SJSA1 (cell line): ENCODE data around the gene MORC2. TPM values are rescaled to one million over a fixed set of nuclear protein-coding genes. Genes with fewer than 3 reads are reported as not detected.

Experiments used
- DNase-seq, 2 experiments: peaks; one replicate each; pipeline ENCODE4 v3.0.0-alpha.2; 2015 to 2020; ENCODE audit warnings: low spot score in 2 of 2, low read depth in 1 of 2
- H3K27ac ChIP-seq: fragments of 250-450 bp; sonication (Bioruptor Pico); 2 replicates; pipeline ENCODE4 v1.5.1; 2020; ENCODE audit warnings: mild to moderate bottlenecking, moderate library complexity
- H3K27me3 ChIP-seq: fragments of 250-450 bp; sonication (Bioruptor Pico); replicated peaks from 2 replicates; pipeline ENCODE4 v1.5.1; 2020; ENCODE audit warnings: mild to moderate bottlenecking, moderate library complexity
- H3K36me3 ChIP-seq: fragments of 250-450 bp; sonication (Bioruptor Pico); 2 replicates; pipeline ENCODE4 v1.5.1; 2020; ENCODE audit warnings: mild to moderate bottlenecking
- H3K4me1 ChIP-seq: fragments of 250-450 bp; sonication (Bioruptor Pico); replicated peaks from 2 replicates; pipeline ENCODE4 v1.6.1; 2021; ENCODE audit warnings: mild to moderate bottlenecking
- H3K4me3 ChIP-seq: fragments of 250-450 bp; sonication (Bioruptor Pico); 2 replicates; pipeline ENCODE4 v1.5.1; 2020; ENCODE audit warnings: mild to moderate bottlenecking
- H3K9me3 ChIP-seq: fragments of 250-450 bp; sonication (Bioruptor Pico); replicated peaks from 2 replicates; pipeline ENCODE4 v1.5.1; 2020; ENCODE audit warnings: mild to moderate bottlenecking
- total RNA-seq: library from RNA; depleted of rRNA; stranded (reverse); fragments of >200 nt; shearing (Covaris generic); gene quantifications from 2 replicates; pipeline ENCODE4 v1.2.3, GENCODE V29; 2014

The MORC2 gene
- total RNA-seq, 1 experiment from 2014 or later = 22.1 TPM

- no peaks in the 10 kb centered on the region for H3K4me1 ChIP-seq
- DNase-seq = no peak
- H3K9me3 ChIP-seq = no peaks in the 10 kb centered on the region; the same call in 1 of the 2 replicates
- peaks cover 58% of the 10 kb centered on the region for H3K36me3 ChIP-seq
- H3K27me3 ChIP-seq = no peaks in the 10 kb centered on the region
- H3K4me3 ChIP-seq = no peak overlapping the region
- no peak overlapping the region for H3K27ac ChIP-seq
Observed at GRCh38 chr22:30978304-30978962, 9.9 kb upstream of the MORC2 start.

GRCh38 chr22:30970356-30970746, 1.8 kb upstream of the MORC2 start:
- Histone ChIP-seq H3K4me1 (peaks cover 30% of the 10 kb centered on the region), H3K4me3 (peak overlapping the region; percentile 84), H3K27ac (no peak overlapping the region), H3K9me3 (no peaks in the 10 kb centered on the region), H3K27me3 (no peaks in the 10 kb centered on the region), H3K36me3 (peaks cover 90% of the 10 kb centered on the region)
- DNase-seq = no peak

DNA sequence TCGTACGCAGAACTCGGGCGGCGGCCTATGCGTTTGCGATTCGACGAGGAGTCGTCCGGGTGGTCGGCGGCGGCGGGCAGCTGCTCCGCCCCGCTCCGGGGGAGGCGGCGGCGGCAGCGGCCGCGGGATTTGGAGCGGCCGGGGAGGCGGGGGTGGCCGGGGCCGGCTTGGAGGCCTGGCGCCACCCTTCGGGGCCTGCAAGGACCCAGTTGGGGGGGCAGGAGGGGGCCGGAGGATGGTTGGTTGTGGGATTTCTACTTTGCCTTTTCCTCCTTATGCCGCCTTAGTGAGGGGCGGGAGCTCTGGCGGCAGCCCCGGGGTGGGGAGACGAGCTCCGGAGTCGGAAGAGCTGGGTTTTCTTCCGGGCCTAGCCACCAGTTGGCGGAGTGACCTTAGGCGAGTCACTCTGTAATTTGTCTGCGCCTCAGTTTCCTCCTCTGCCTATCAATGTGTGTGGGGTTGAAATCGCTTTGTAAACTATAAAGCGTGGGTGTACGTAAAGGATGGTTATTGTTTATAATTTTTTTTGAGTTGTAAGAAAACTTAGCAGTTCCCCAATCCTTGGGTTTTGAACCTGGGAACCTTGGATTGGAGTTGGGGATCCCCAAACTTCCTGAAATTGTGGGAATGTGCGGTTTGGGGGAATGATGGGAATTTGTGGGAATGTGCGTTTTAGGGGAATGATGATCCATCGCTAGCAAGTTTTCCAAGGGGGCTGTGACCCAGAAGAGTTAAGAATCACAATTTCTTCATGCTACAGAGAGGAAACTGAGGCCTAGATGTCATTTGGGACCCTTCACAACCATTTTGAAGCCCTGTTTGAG, 1.2 kb upstream of the MORC2 start:
- DNase-seq = peak in 1 of 2 experiments; percentile 49
- peaks cover 85% of the 10 kb centered on the region for H3K36me3 ChIP-seq
- peak overlapping the region; percentile 84 for H3K4me3 ChIP-seq
- no peaks in the 10 kb centered on the region for H3K9me3 ChIP-seq
- H3K27me3 ChIP-seq = no peaks in the 10 kb centered on the region
- H3K4me1 ChIP-seq = peaks cover 32% of the 10 kb centered on the region
- H3K27ac ChIP-seq = peak overlapping the region; percentile 93

GRCh38 chr22:30968924-30969531, 454 bp upstream of the MORC2 start, which contains the start of gene TUG1:
Gene TUG1, plus strand, starts transcription at chr22:30969265.
- peak; percentile 98 for DNase-seq
- peak within 1 kb of the TSS; percentile 84 for H3K4me3 ChIP-seq
- H3K9me3 ChIP-seq = no peaks in the 10 kb centered on the region
- H3K27me3 ChIP-seq = no peaks in the 10 kb centered on the region
- H3K36me3 ChIP-seq = peaks cover 80% of the 10 kb centered on the region
- H3K4me1 ChIP-seq = peaks cover 35% of the 10 kb centered on the region
- H3K27ac ChIP-seq = peak within 1 kb of the TSS; percentile 93

DNA sequence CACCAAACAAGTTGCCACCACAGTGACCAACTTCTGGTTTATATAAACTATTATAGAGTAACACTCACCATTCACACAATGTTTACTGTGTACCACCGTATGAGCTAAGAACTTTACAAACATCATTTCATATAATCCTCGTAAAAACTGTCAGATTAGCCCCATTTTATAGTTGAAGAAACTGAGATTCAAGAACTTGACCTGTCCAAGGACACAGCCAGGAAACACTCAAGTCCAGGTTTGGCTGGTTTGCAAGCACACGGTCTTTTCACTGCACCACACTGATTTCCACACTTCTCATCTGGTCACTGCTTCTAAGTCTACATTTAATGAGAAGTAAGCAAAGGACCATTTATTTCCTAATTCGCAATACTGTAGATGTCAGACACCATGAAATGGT, 3.7 kb downstream of the MORC2 start:
- Histone ChIP-seq H3K27me3 (no peaks in the 10 kb centered on the region), H3K4me3 (no peak overlapping the region), H3K36me3 (peaks cover 41% of the 10 kb centered on the region), H3K9me3 (no peaks in the 10 kb centered on the region), H3K4me1 (peaks cover 16% of the 10 kb centered on the region), H3K27ac (no peak overlapping the region)
- no peak for DNase-seq

DNA sequence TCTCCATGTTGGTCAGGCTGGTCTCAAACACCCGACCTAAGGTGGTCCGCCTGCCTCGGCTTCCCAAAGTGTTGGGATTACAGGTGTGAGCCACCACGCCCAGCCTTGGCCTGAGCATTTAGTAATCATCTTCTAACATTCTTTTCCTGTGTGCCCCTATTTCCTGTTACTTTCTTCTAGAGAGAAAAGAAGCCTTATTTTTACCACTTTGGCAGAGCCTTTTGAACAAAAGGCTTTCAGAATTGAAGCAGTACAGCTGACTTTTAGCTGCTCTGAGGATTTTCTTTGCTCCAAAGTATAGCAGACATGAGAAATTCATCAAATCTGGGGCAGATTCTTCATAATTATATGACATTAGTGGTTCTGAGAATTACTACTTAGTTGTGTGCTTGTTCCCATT, 13.4 kb downstream of the MORC2 start:
- Histone ChIP-seq H3K4me3 (no peak overlapping the region), H3K36me3 (peaks cover 75% of the 10 kb centered on the region), H3K27ac (no peak overlapping the region), H3K4me1 (no peaks in the 10 kb centered on the region), H3K9me3 (no peaks in the 10 kb centered on the region), H3K27me3 (no peaks in the 10 kb centered on the region)
- DNase-seq = no peak

GRCh38 chr22:30953206-30953605, 15.4 kb downstream of the MORC2 start:
- DNase-seq = no peak
- Histone ChIP-seq H3K27me3 (no peaks in the 10 kb centered on the region), H3K27ac (no peak overlapping the region), H3K4me3 (no peak overlapping the region), H3K9me3 (no peaks in the 10 kb centered on the region), H3K4me1 (no peaks in the 10 kb centered on the region), H3K36me3 (peaks cover 82% of the 10 kb centered on the region)

GRCh38 chr22:30949934-30950660, 18.5 kb downstream of the MORC2 start:
- Histone ChIP-seq H3K9me3 (no peaks in the 10 kb centered on the region), H3K27ac (no peak overlapping the region), H3K4me1 (no peaks in the 10 kb centered on the region), H3K36me3 (peaks cover 93% of the 10 kb centered on the region), H3K4me3 (no peak overlapping the region), H3K27me3 (no peaks in the 10 kb centered on the region)
- no peak for DNase-seq

- DNase-seq = no peak
- Histone ChIP-seq H3K27ac (no peak overlapping the region), H3K4me1 (no peaks in the 10 kb centered on the region), H3K36me3 (peaks cover 95% of the 10 kb centered on the region), H3K9me3 (no peaks in the 10 kb centered on the region), H3K4me3 (no peak overlapping the region), H3K27me3 (no peaks in the 10 kb centered on the region)
Observed at GRCh38 chr22:30948930-30949342, 19.6 kb downstream of the MORC2 start.

- Histone ChIP-seq H3K9me3 (no peaks in the 10 kb centered on the region), H3K36me3 (peaks cover 94% of the 10 kb centered on the region), H3K4me3 (no peak overlapping the region), H3K27me3 (no peaks in the 10 kb centered on the region), H3K4me1 (no peaks in the 10 kb centered on the region), H3K27ac (no peak overlapping the region)
- DNase-seq = no peak
Observed at GRCh38 chr22:30947816-30948454, 20.6 kb downstream of the MORC2 start.

GRCh38 chr22:30947173-30947815, 21.3 kb downstream of the MORC2 start:
- H3K9me3 ChIP-seq = no peaks in the 10 kb centered on the region
- H3K4me3 ChIP-seq = no peak overlapping the region
- no peak overlapping the region for H3K27ac ChIP-seq
- H3K4me1 ChIP-seq = no peaks in the 10 kb centered on the region
- peaks cover 94% of the 10 kb centered on the region for H3K36me3 ChIP-seq
- no peaks in the 10 kb centered on the region for H3K27me3 ChIP-seq
- DNase-seq = no peak

- no peak for DNase-seq
- H3K36me3 ChIP-seq = peaks cover 97% of the 10 kb centered on the region
- no peak overlapping the region for H3K4me3 ChIP-seq
- no peaks in the 10 kb centered on the region for H3K4me1 ChIP-seq
- H3K9me3 ChIP-seq = no peaks in the 10 kb centered on the region
- H3K27me3 ChIP-seq = no peaks in the 10 kb centered on the region
- H3K27ac ChIP-seq = no peak overlapping the region
Observed at GRCh38 chr22:30946354-30946753, 22.2 kb downstream of the MORC2 start.

- H3K9me3 ChIP-seq = no peaks in the 10 kb centered on the region
- H3K4me3 ChIP-seq = no peak overlapping the region
- H3K36me3 ChIP-seq = peaks cover 97% of the 10 kb centered on the region
- H3K27me3 ChIP-seq = no peaks in the 10 kb centered on the region
- H3K27ac ChIP-seq = no peak overlapping the region
- DNase-seq = no peak
- no peaks in the 10 kb centered on the region for H3K4me1 ChIP-seq
Observed at GRCh38 chr22:30945653-30946052, 22.9 kb downstream of the MORC2 start.
